HFF-Myc (cell line): ENCODE data around the gene CDH4.

Source experiments
- DNase-seq: peaks from one replicate; pipeline ENCODE4 v3.0.0-alpha.2; 2011; ENCODE audit warnings: low read depth; ENCODE audit errors: extremely low read depth
- H3K4me3 ChIP-seq: replicated peaks from 2 replicates; pipeline ENCODE4 v1.5.1; 2011; ENCODE audit warnings: low read depth, mild to moderate bottlenecking, control low read depth, low read length
- CTCF ChIP-seq: IDR thresholded peaks from 2 replicates; pipeline ENCODE4 v1.5.1; 2012; ENCODE audit warnings: mild to moderate bottlenecking, low read depth, low read length, control low read depth; ENCODE audit errors: missing control alignments

The CDH4 gene

GRCh38 chr20:61919675-61920365, 667.8 kb downstream of the CDH4 start:
- TF ChIP-seq CTCF, result no peak
- H3K4me3 ChIP-seq, result no peak overlapping the region
- DNase-seq, result no peak

- no peak overlapping the region for H3K4me3 ChIP-seq
- TF ChIP-seq CTCF, result no peak
- DNase-seq, result no peak
Observed at GRCh38 chr20:61922411-61922810, 670.4 kb downstream of the CDH4 start.

- no peak overlapping the region for H3K4me3 ChIP-seq
- no peak for DNase-seq
- no peak for TF ChIP-seq CTCF
Observed at GRCh38 chr20:61922936-61923335, 670.9 kb downstream of the CDH4 start.

- H3K4me3 ChIP-seq, result no peak overlapping the region
- no peak for TF ChIP-seq CTCF
- no peak for DNase-seq
Observed at GRCh38 chr20:61923371-61924166, 671.5 kb downstream of the CDH4 start.

GRCh38 chr20:61924211-61924857, 672.3 kb downstream of the CDH4 start:
- no peak overlapping the region for H3K4me3 ChIP-seq
- no peak for DNase-seq
- TF ChIP-seq CTCF, result no peak

GRCh38 chr20:61924858-61925554, 672.9 kb downstream of the CDH4 start:
- H3K4me3 ChIP-seq, result no peak overlapping the region
- DNase-seq, result no peak
- TF ChIP-seq CTCF, result no peak
